ENCODE measurements around the gene PITPNM3.

PITPNM3 gene

DNA sequence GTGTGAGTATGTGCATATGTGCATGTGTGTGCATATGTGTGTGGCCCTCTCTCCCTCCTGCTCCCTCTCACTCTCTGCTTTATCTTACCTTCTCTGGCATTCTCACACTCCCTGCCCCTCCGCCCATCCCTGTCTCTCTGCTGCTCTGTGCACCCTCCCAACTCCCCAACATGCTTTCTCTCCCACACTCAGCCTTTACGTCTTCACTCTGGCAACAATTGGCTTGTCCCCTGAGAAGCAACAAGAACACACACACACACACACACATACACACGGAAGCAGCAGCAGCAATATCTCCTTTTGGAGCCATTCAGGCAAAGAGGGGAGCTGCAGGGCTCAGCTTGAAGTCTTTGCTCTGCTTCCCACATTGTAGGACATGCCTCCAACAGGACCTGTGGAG lies 27.8 kb downstream of the PITPNM3 start:
- TF ChIP-seq CTCF (IDR thresholded peaks at IDR 0.05; ENCODE audit: low read depth, low read length): no peak
- DNase-seq: no peak
- no peak overlapping the region for H3K27ac ChIP-seq
- no peaks in the 10 kb centered on the region for H3K27me3 ChIP-seq (ENCODE audit: insufficient read depth, low read depth, severe bottlenecking)
- no peak overlapping the region for H3K4me3 ChIP-seq (ENCODE audit: low read depth, low read length)
- H3K9me3 ChIP-seq (ENCODE audit: severe bottlenecking): no peaks in the 10 kb centered on the region
- no peaks in the 10 kb centered on the region for H3K36me3 ChIP-seq

GRCh38 chr17:6526362-6527152 lies 29.8 kb downstream of the PITPNM3 start:
- H3K27me3 ChIP-seq (ENCODE audit: insufficient read depth, low read depth, severe bottlenecking): no peaks in the 10 kb centered on the region
- TF ChIP-seq CTCF (IDR thresholded peaks at IDR 0.05; ENCODE audit: low read depth, low read length): no peak

GRCh38 chr17:6525731-6526130 lies 30.6 kb downstream of the PITPNM3 start:
- DNase-seq: no peak
- H3K27me3 ChIP-seq (ENCODE audit: insufficient read depth, low read depth, severe bottlenecking): no peaks in the 10 kb centered on the region
- no peak overlapping the region for H3K4me3 ChIP-seq (ENCODE audit: low read depth, low read length)
- no peaks in the 10 kb centered on the region for H3K9me3 ChIP-seq (ENCODE audit: severe bottlenecking)
- H3K27ac ChIP-seq: no peak overlapping the region
- H3K36me3 ChIP-seq: no peaks in the 10 kb centered on the region
- TF ChIP-seq CTCF (IDR thresholded peaks at IDR 0.05; ENCODE audit: low read depth, low read length): no peak

More at GRCh38 chr17:6526362-6527152, 29.8 kb downstream of the PITPNM3 start:
- Histone ChIP-seq H3K27ac (no peak overlapping the region), H3K4me3 (ENCODE audit: low read depth, low read length) (no peak overlapping the region), H3K36me3 (no peaks in the 10 kb centered on the region), H3K9me3 (ENCODE audit: severe bottlenecking) (no peaks in the 10 kb centered on the region)
- DNase-seq: no peak

- Histone ChIP-seq H3K27ac (no peak overlapping the region), H3K4me3 (ENCODE audit: low read depth, low read length) (no peak overlapping the region), H3K27me3 (ENCODE audit: insufficient read depth, low read depth, severe bottlenecking) (no peaks in the 10 kb centered on the region), H3K9me3 (ENCODE audit: severe bottlenecking) (no peaks in the 10 kb centered on the region), H3K36me3 (no peaks in the 10 kb centered on the region)
- 0 out of 2 replicates have a peak, but pooled peaks have one; percentile 11 for TF ChIP-seq CTCF (IDR thresholded peaks at IDR 0.05; ENCODE audit: low read depth, low read length)
- no peak for DNase-seq
Measured at GRCh38 chr17:6525141-6525540, 31.2 kb downstream of the PITPNM3 start.

- H3K4me3 ChIP-seq (ENCODE audit: low read depth, low read length): no peak overlapping the region
- H3K27me3 ChIP-seq (ENCODE audit: insufficient read depth, low read depth, severe bottlenecking): no peaks in the 10 kb centered on the region
- DNase-seq: no peak
- H3K9me3 ChIP-seq (ENCODE audit: severe bottlenecking): no peaks in the 10 kb centered on the region
- no peak for TF ChIP-seq CTCF (IDR thresholded peaks at IDR 0.05; ENCODE audit: low read depth, low read length)
- no peak overlapping the region for H3K27ac ChIP-seq
- no peaks in the 10 kb centered on the region for H3K36me3 ChIP-seq
Measured at GRCh38 chr17:6524520-6524919, 31.8 kb downstream of the PITPNM3 start.
